AG04450 (cell line): ENCODE data around the gene CD2BP2. TPM values are rescaled to one million over a fixed set of nuclear protein-coding genes. Genes with fewer than 3 reads are reported as not detected.

Experiments used
- CTCF ChIA-PET: fragments of 300-600, 350-600 bp; formaldehyde crosslinking; extraction: SDS; loops from one replicate; lab custom pipeline; 2022; ENCODE audit warnings: antibody characterized with exemption, inconsistent platforms; lab: Charles Lee
- POLR2A ChIA-PET: fragments of 350-600 bp; formaldehyde crosslinking; extraction: SDS; loops from one replicate; lab custom pipeline; 2021; ENCODE audit warnings: antibody characterized with exemption, inconsistent platforms; lab: Yijun Ruan, JAX
- DNase-seq: peaks from one replicate; pipeline ENCODE4 v3.0.0-alpha.2; 2011; ENCODE audit warnings: low read depth, low spot score
- H3K27ac ChIP-seq: one replicate; pipeline ENCODE4 v1.5.1; 2012; ENCODE audit warnings: low read depth, low read length, control low read depth
- H3K27me3 ChIP-seq: one replicate; pipeline ENCODE4 v1.6.0; 2012; ENCODE audit warnings: low read length; ENCODE audit not compliant: control insufficient read depth, insufficient read depth
- H3K4me3 ChIP-seq: 2 replicates; pipeline ENCODE4 v1.5.1; 2011; ENCODE audit warnings: mild to moderate bottlenecking, low read depth, low read length, control low read depth
- H3K9me3 ChIP-seq: 2 replicates; pipeline ENCODE4 v1.5.1; 2012; ENCODE audit warnings: low read length; ENCODE audit not compliant: control insufficient read depth, insufficient read depth
- CTCF ChIP-seq: IDR thresholded peaks from 2 replicates; pipeline ENCODE4 v1.5.1; 2011; ENCODE audit warnings: low read depth, low read length, control low read depth, inconsistent platforms
- polyA plus RNA-seq: library from polyadenylated mRNA; depleted of rRNA; stranded (reverse); fragments of >200 nt; gene quantifications from 2 replicates; pipeline ENCODE4 v1.2.3, GENCODE V29; 2011

The CD2BP2 gene
- polyA plus RNA-seq, 1 experiment: 49.5 TPM

- no peak for TF ChIP-seq CTCF
- no peaks in the 10 kb centered on the region for H3K27me3 ChIP-seq
- DNase-seq: no peak
- no peak overlapping the region for H3K27ac ChIP-seq
- POLR2A ChIA-PET: no interaction called here
- CTCF ChIA-PET: no interaction called here
- no peaks in the 10 kb centered on the region; the same call in 1 of the 2 replicates for H3K9me3 ChIP-seq
- no peak overlapping the region for H3K4me3 ChIP-seq
Observed at GRCh38 chr16:30351001-30351441, 4.1 kb downstream of the CD2BP2 start.

DNA sequence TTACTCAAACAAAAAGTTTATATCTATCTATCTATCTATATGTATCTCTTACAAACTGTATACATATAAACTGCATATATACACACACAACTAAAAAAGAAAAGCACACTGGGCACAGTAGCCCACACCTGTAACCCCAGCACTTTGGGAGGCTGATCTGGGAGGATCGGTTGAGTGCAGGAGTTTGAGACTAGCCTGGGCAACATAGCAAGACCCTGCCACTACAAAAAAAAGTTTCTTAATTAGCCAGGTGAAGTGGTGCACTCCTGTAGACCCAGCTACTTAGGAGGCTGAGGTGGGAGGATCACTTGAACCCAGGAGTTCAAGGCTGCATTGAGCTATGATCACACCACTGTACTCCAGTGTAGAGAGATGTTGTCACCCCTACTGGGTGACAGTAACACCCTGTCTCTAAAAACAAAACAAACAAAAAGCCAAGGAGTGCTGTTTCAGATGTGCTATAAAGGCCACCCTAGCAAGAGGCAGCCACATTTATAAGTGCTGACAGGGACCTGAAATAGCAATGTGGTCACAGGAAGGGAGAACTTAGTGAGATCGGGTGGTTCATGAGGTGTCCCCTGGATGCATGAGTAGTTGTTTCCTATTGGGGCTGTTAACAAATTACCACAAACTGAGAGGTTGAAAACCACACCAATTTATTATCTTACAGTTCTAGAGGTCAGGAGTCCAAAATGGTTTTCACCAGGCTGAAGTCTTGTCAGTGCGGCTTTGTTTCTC, 4.8 kb downstream of the CD2BP2 start:
- Histone ChIP-seq H3K9me3 (no peaks in the 10 kb centered on the region; the same call in 1 of the 2 replicates), H3K27ac (no peak overlapping the region), H3K4me3 (no peak overlapping the region), H3K27me3 (no peaks in the 10 kb centered on the region)
- CTCF ChIA-PET: no interaction called here
- no peak for DNase-seq
- POLR2A ChIA-PET: interaction anchor here (1.2 kb wide), 1 partner anchor 15 kb away, joined by 6 read pairs; no protein-coding TSS in a partner anchor
- TF ChIP-seq CTCF: no peak

DNA sequence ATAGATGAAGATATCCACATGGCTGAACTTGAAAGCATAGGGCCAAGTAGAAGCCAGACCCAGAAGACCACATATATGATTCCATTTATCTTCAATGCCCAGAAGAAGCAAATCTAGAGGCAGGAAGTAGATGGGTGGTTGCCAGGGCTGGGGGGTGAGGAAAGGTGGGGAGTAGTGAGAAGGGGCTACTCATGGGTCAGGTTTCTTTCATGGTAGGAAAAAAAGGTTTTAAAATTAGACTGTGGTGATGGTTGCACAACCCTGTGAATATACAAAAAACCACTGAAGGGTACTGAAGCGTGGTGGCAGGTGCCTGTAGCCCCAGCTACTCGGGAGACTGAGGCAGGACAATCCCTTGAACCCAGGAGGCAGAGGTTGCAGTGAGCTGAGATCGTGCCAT, 5.4 kb downstream of the CD2BP2 start:
- CTCF ChIA-PET: no interaction called here
- POLR2A ChIA-PET: interaction anchor here (0.6 to 1.2 kb wide), 3 partner anchors 14 to 277 kb away, joined by 3 to 6 read pairs (median 3); partner anchors contain the start of gene ZNF771
- H3K27ac ChIP-seq: no peak overlapping the region

GRCh38 chr16:30348929-30349328, 6.2 kb downstream of the CD2BP2 start:
- H3K27ac ChIP-seq: no peak overlapping the region
- H3K27me3 ChIP-seq: no peaks in the 10 kb centered on the region
- DNase-seq: no peak
- ChIA-PET POLR2A (interaction anchor here (1.0 to 1.2 kb wide), 2 partner anchors 14 to 59 kb away, joined by 3 to 6 read pairs; partner anchors contain the start of gene ZNF771), CTCF (no interaction called here)
- H3K4me3 ChIP-seq: no peak overlapping the region
- no peaks in the 10 kb centered on the region; the same call in 1 of the 2 replicates for H3K9me3 ChIP-seq
- TF ChIP-seq CTCF: no peak

More for the DNA sequence above, 5.4 kb downstream of the CD2BP2 start:
- no peak for TF ChIP-seq CTCF
- Histone ChIP-seq H3K27me3 (no peaks in the 10 kb centered on the region), H3K9me3 (no peaks in the 10 kb centered on the region; the same call in 1 of the 2 replicates), H3K4me3 (no peak overlapping the region)
- DNase-seq: no peak

GRCh38 chr16:30348113-30348512, 7.0 kb downstream of the CD2BP2 start:
- CTCF ChIA-PET: no interaction called here
- no peak for TF ChIP-seq CTCF
- no peak overlapping the region for H3K27ac ChIP-seq
- H3K4me3 ChIP-seq: no peak overlapping the region
- no peaks in the 10 kb centered on the region for H3K27me3 ChIP-seq
- POLR2A ChIA-PET: no interaction called here
- no peak for DNase-seq
- no peaks in the 10 kb centered on the region for H3K9me3 ChIP-seq
